CD4-positive, alpha-beta memory T cell (primary cell): ENCODE measurements around the gene DYNLT2B. TPM values are rescaled to one million over a fixed set of nuclear protein-coding genes. Genes with fewer than 3 reads are reported as not detected.

ENCODE experiments used
- CTCF ChIA-PET: fragments of 350-600 bp; sonication (Branson Sonifier 250); formaldehyde crosslinking; loops from one replicate; lab custom pipeline; 2021; ENCODE audit warnings: inconsistent platforms; ENCODE audit not compliant: partially characterized antibody; lab: Charles Lee
- POLR2A ChIA-PET: fragments of 350-600 bp; sonication (Branson Sonifier 250); formaldehyde crosslinking; loops from one replicate; lab custom pipeline; 2021; ENCODE audit not compliant: partially characterized antibody; lab: Charles Lee
- DNase-seq, 5 donors: peaks; one replicate each; pipeline versions ENCODE4 v3.0.0 to v3.0.0-alpha.2; 2020 to 2022; ENCODE audit warnings: mixed read lengths in 1 of 5
- H3K27ac ChIP-seq: one replicate; pipeline ENCODE4 v1.7.0; 2013; ENCODE audit warnings: low read depth, low read length
- H3K27me3 ChIP-seq: 2 replicates; pipeline ENCODE4 v1.7.0; 2013; ENCODE audit warnings: mild to moderate bottlenecking, low read length, moderate library complexity; ENCODE audit not compliant: insufficient read depth
- H3K36me3 ChIP-seq: 2 replicates; pipeline ENCODE4 v1.7.0; 2013; ENCODE audit warnings: mild to moderate bottlenecking, low read length, moderate library complexity; ENCODE audit not compliant: insufficient read depth
- H3K4me1 ChIP-seq: 2 replicates; pipeline ENCODE4 v1.7.0; 2013; ENCODE audit warnings: mild to moderate bottlenecking, low read length, moderate library complexity; ENCODE audit not compliant: insufficient read depth
- H3K4me3 ChIP-seq, 2 donors: one replicate each; pipeline ENCODE4 v1.7.0; 2013; ENCODE audit warnings: low read length in 2 of 2, mild to moderate bottlenecking in 1 of 2
- H3K9me3 ChIP-seq, 2 donors: one replicate each; pipeline ENCODE4 v1.7.0; 2013; ENCODE audit warnings: low read length in 2 of 2, control low read depth in 1 of 2; ENCODE audit not compliant: control insufficient read depth in 1 of 2
- H3K27ac Mint-ChIP-seq, 7 donors: one replicate each; pipeline ENCODE4 v1.8.0; 2020 to 2021; ENCODE audit warnings: mixed read lengths in 7 of 7, mild to moderate bottlenecking in 6 of 7, inconsistent platforms in 3 of 7, moderate library complexity in 3 of 7
- H3K27me3 Mint-ChIP-seq, 2 donors: one replicate each; pipeline ENCODE4 v1.8.0; 2020 to 2021; ENCODE audit warnings: mixed read lengths in 2 of 2
- H3K36me3 Mint-ChIP-seq, 2 donors: one replicate each; pipeline ENCODE4 v1.8.0; 2020 to 2021; ENCODE audit warnings: mixed read lengths in 2 of 2, inconsistent platforms in 1 of 2, mild to moderate bottlenecking in 1 of 2
- H3K4me1 Mint-ChIP-seq, 4 donors: one replicate each; pipeline ENCODE4 v1.8.0; 2020 to 2021; ENCODE audit warnings: mixed read lengths in 4 of 4, mild to moderate bottlenecking in 1 of 4
- H3K4me3 Mint-ChIP-seq, 8 donors: one replicate each; pipeline ENCODE4 v1.8.0; 2020 to 2021; ENCODE audit warnings: mixed read lengths in 8 of 8, mild to moderate bottlenecking in 7 of 8, moderate library complexity in 6 of 8, inconsistent platforms in 3 of 8
- H3K9me3 Mint-ChIP-seq, 8 donors: one replicate each; pipeline ENCODE4 v1.8.0; 2020 to 2021; ENCODE audit warnings: mixed read lengths in 8 of 8, mild to moderate bottlenecking in 5 of 8, inconsistent platforms in 3 of 8, moderate library complexity in 1 of 8
- intact Hi-C: fragments of 100-400 bp; cut with micrococcal nuclease; formaldehyde crosslinking; loops from one replicate; pipeline ENCODE4 v1.15.1; 2023
- polyA plus RNA-seq, 2 donors: library from polyadenylated mRNA; unstranded; fragments of 300-500 nt; fragmentation: Illumina TruSeq; gene quantifications; one replicate each; pipeline ENCODE4 v1.2.3, GENCODE V29; 2021
- total RNA-seq, 2 experiments: library from RNA; stranded (reverse); gene quantifications; one replicate each; pipeline ENCODE4 v1.2.3, GENCODE V29; 2021

Gene DYNLT2B
- total and polyA plus RNA-seq, 4 experiments from 2014 or later = 6.0 to 31.1 (median 12.9) TPM

- CTCF ChIA-PET = interaction anchor here (1.1 to 2.3 kb wide), 2 partner anchors 9 to 96 kb away, joined by 3 to 6 read pairs; no protein-coding TSS in a partner anchor
These were observed 54.2 kb downstream of the DYNLT2B start for GRCh38 chr3:196263819-196264218.

GRCh38 chr3:196260784-196261183 lies 57.3 kb downstream of the DYNLT2B start:
- POLR2A ChIA-PET = no interaction called here
- Histone ChIP-seq H3K36me3 (peaks cover 26% of the 10 kb centered on the region), H3K4me1 (no peaks in the 10 kb centered on the region), H3K27me3 (no peaks in the 10 kb centered on the region), H3K27ac (no peak overlapping the region), H3K9me3 (no peaks in the 10 kb centered on the region), H3K4me3 (no peak overlapping the region)
- CTCF ChIA-PET = interaction anchor here (9.8 kb wide), 1 partner anchor 260 kb away, joined by 113 read pairs; no protein-coding TSS in a partner anchor
- no peaks in the 10 kb centered on the region for H3K27me3 Mint-ChIP-seq
- peak overlapping the region in 2 of 7 donors; percentile 8 to 38 for H3K27ac Mint-ChIP-seq
- no peak for DNase-seq
- H3K4me3 Mint-ChIP-seq = no peak overlapping the region
- peaks cover 28 to 54% of the 10 kb centered on the region in 2 donors for H3K36me3 Mint-ChIP-seq
- intact Hi-C loops = no loop called here
- no peaks in the 10 kb centered on the region for H3K9me3 Mint-ChIP-seq
- peaks cover 5 to 13% (median 10%) of the 10 kb centered on the region in 4 donors for H3K4me1 Mint-ChIP-seq

More at GRCh38 chr3:196263819-196264218, 54.2 kb downstream of the DYNLT2B start:
- Mint-ChIP-seq H3K4me3 (no peak overlapping the region), H3K4me1 (peaks cover 5 to 17% (median 12%) of the 10 kb centered on the region in 4 donors), H3K9me3 (no peaks in the 10 kb centered on the region), H3K27me3 (no peaks in the 10 kb centered on the region), H3K36me3 (peaks cover 26 to 48% of the 10 kb centered on the region in 2 donors), H3K27ac (peak overlapping the region in 3 of 7 donors; percentile 8 to 69 (median 57))
- Histone ChIP-seq H3K27ac (no peak overlapping the region), H3K9me3 (no peaks in the 10 kb centered on the region), H3K4me3 (no peak overlapping the region), H3K27me3 (no peaks in the 10 kb centered on the region), H3K4me1 (no peaks in the 10 kb centered on the region), H3K36me3 (peaks cover 20% of the 10 kb centered on the region)
- POLR2A ChIA-PET = interaction anchor here (0.6 kb wide), 1 partner anchor 15 kb away, joined by 3 read pairs; no protein-coding TSS in a partner anchor
- DNase-seq = no peak
- intact Hi-C loops = no loop called here

- no peaks in the 10 kb centered on the region for H3K4me1 ChIP-seq
- peaks cover 13 to 44% of the 10 kb centered on the region in 2 donors for H3K36me3 Mint-ChIP-seq
- ChIA-PET CTCF (interaction anchor here (0.7 to 9.8 kb wide), 4 partner anchors 218 to 273 kb away, joined by 3 to 113 read pairs (median 4); no protein-coding TSS in a partner anchor), POLR2A (no interaction called here)
- no peak overlapping the region for H3K27ac ChIP-seq
- H3K9me3 ChIP-seq = no peaks in the 10 kb centered on the region
- H3K9me3 Mint-ChIP-seq = no peaks in the 10 kb centered on the region
- DNase-seq = no peak
- no peak overlapping the region for H3K4me3 ChIP-seq
- H3K4me1 Mint-ChIP-seq = peaks cover 4 to 15% (median 9%) of the 10 kb centered on the region in 4 donors
- H3K27ac Mint-ChIP-seq = peak overlapping the region in 4 of 7 donors; percentile 23 to 72 (median 69)
- H3K27me3 ChIP-seq = no peaks in the 10 kb centered on the region
- peaks cover 31% of the 10 kb centered on the region for H3K36me3 ChIP-seq
- peak overlapping the region in 1 of 8 donors; percentile 36 for H3K4me3 Mint-ChIP-seq
- no peaks in the 10 kb centered on the region for H3K27me3 Mint-ChIP-seq
- intact Hi-C loops = no loop called here
These were observed 62.3 kb downstream of the DYNLT2B start for GRCh38 chr3:196255776-196256175.

GRCh38 chr3:196254376-196255283 lies 63.4 kb downstream of the DYNLT2B start:
- Histone ChIP-seq H3K4me1 (no peaks in the 10 kb centered on the region), H3K27ac (no peak overlapping the region), H3K36me3 (peaks cover 31% of the 10 kb centered on the region), H3K4me3 (no peak overlapping the region), H3K9me3 (no peaks in the 10 kb centered on the region), H3K27me3 (no peaks in the 10 kb centered on the region)
- no peak for DNase-seq
- intact Hi-C loops = loop anchor here (5.0 kb wide), 1 partner anchor 113 kb away; no protein-coding TSS in a partner anchor
- ChIA-PET CTCF (interaction anchor here (0.6 to 9.8 kb wide), 12 partner anchors 8 to 283 kb away, joined by 3 to 113 read pairs (median 4); no protein-coding TSS in a partner anchor), POLR2A (interaction anchor here (1.6 kb wide), 1 partner anchor 27 kb away, joined by 5 read pairs; no protein-coding TSS in a partner anchor)
- Mint-ChIP-seq H3K4me3 (no peak overlapping the region), H3K27me3 (no peaks in the 10 kb centered on the region), H3K27ac (peak overlapping the region in 5 of 7 donors; percentile 2 to 44 (median 8)), H3K9me3 (no peaks in the 10 kb centered on the region), H3K4me1 (peaks cover 7 to 19% (median 13%) of the 10 kb centered on the region in 4 donors), H3K36me3 (peaks cover 11 to 39% of the 10 kb centered on the region in 2 donors)

- H3K4me1 Mint-ChIP-seq = peaks cover 7 to 23% (median 12%) of the 10 kb centered on the region in 4 donors
- peak overlapping the region in 3 of 7 donors; percentile 61 to 85 (median 83) for H3K27ac Mint-ChIP-seq
These were observed 66.1 kb downstream of the DYNLT2B start for GRCh38 chr3:196251918-196252317.

GRCh38 chr3:196246612-196247308 lies 71.3 kb downstream of the DYNLT2B start:
- intact Hi-C loops = no loop called here
- ChIA-PET CTCF (no interaction called here), POLR2A (no interaction called here)
- Histone ChIP-seq H3K27me3 (no peaks in the 10 kb centered on the region), H3K4me3 (no peak overlapping the region), H3K9me3 (no peaks in the 10 kb centered on the region), H3K4me1 (no peaks in the 10 kb centered on the region), H3K36me3 (peaks cover 38% of the 10 kb centered on the region), H3K27ac (no peak overlapping the region)
- Mint-ChIP-seq H3K27ac (peak overlapping the region in 6 of 7 donors; percentile 54 to 82 (median 71)), H3K27me3 (no peaks in the 10 kb centered on the region), H3K9me3 (no peaks in the 10 kb centered on the region), H3K36me3 (peaks cover 26 to 46% of the 10 kb centered on the region in 2 donors), H3K4me3 (no peak overlapping the region), H3K4me1 (peaks cover 4 to 16% (median 8%) of the 10 kb centered on the region in 4 donors)
- DNase-seq = peak; percentile 12 to 57 (median 40)

More at GRCh38 chr3:196251918-196252317, 66.1 kb downstream of the DYNLT2B start:
- H3K36me3 Mint-ChIP-seq = peaks cover 11 to 42% of the 10 kb centered on the region in 2 donors
- no peaks in the 10 kb centered on the region for H3K9me3 ChIP-seq
- no peaks in the 10 kb centered on the region for H3K9me3 Mint-ChIP-seq
- intact Hi-C loops = loop anchor here (5.0 kb wide), 1 partner anchor 115 kb away; no protein-coding TSS in a partner anchor
- POLR2A ChIA-PET = interaction anchor here (0.8 kb wide), 1 partner anchor 270 kb away, joined by 4 read pairs; no protein-coding TSS in a partner anchor
- CTCF ChIA-PET = interaction anchor here (1.0 to 9.8 kb wide), 6 partner anchors 11 to 277 kb away, joined by 3 to 113 read pairs (median 8); no protein-coding TSS in a partner anchor
- H3K4me3 Mint-ChIP-seq = peak overlapping the region in 1 of 8 donors; percentile 12
- no peaks in the 10 kb centered on the region for H3K27me3 Mint-ChIP-seq
- no peaks in the 10 kb centered on the region for H3K4me1 ChIP-seq
- no peak overlapping the region for H3K4me3 ChIP-seq
- H3K36me3 ChIP-seq = peaks cover 35% of the 10 kb centered on the region
- no peaks in the 10 kb centered on the region for H3K27me3 ChIP-seq
- H3K27ac ChIP-seq = no peak overlapping the region
- no peak for DNase-seq
